B cell (primary cell): ENCODE results near the gene CHCHD4.

ENCODE experiments used
- CTCF ChIP-seq: fragments of 200-600 bp; IDR thresholded peaks from one replicate; pipeline ENCODE4 v1.8.0; 2022; ENCODE audit warnings: antibody characterized with exemption, mild to moderate bottlenecking
- EZH2 ChIP-seq: IDR thresholded peaks from 2 replicates; pipeline ENCODE4 v1.6.1; 2012; ENCODE audit warnings: borderline replicate concordance, low read depth, mild to moderate bottlenecking, moderate library complexity, low read length; ENCODE audit not compliant: insufficient read depth, poor library complexity, severe bottlenecking

GRCh38 chr3:14143271-14144225, 18.9 kb upstream of the CHCHD4 start:
- TF ChIP-seq CTCF (no peak), EZH2 (no peak)
